ENCODE data around the gene CCL25.

DNA sequence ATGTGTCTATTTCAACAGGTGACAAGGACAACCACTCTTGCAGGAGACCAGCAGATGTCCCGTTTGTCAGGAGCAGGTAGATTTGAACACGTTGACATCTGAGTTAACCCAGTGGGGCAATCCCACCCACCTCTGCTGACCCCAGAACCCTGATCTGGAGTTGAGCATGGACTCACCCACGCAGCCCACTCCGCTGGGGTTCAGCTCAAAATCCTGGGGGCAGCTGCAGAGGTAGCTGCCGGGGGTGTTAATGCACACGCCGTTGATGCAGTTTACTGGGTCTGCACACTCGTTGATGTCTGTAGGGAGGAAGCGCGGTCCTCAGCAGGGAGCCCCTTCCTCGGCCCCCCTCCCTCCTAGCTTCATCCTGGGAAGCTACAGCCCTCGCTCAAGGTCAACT, 56.9 kb downstream of the CCL25 start:
- TF ChIP-seq, protein P1, sequence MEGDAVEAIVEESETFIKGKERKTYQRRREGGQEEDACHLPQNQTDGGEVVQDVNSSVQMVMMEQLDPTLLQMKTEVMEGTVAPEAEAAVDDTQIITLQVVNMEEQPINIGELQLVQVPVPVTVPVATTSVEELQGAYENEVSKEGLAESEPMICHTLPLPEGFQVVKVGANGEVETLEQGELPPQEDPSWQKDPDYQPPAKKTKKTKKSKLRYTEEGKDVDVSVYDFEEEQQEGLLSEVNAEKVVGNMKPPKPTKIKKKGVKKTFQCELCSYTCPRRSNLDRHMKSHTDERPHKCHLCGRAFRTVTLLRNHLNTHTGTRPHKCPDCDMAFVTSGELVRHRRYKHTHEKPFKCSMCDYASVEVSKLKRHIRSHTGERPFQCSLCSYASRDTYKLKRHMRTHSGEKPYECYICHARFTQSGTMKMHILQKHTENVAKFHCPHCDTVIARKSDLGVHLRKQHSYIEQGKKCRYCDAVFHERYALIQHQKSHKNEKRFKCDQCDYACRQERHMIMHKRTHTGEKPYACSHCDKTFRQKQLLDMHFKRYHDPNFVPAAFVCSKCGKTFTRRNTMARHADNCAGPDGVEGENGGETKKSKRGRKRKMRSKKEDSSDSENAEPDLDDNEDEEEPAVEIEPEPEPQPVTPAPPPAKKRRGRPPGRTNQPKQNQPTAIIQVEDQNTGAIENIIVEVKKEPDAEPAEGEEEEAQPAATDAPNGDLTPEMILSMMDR (IDR thresholded peaks at IDR 0.05), result no peak
- no peak for TF ChIP-seq POLR2A (IDR thresholded peaks at IDR 0.05)
